HepG2 (cell line): ENCODE measurements around the gene HK2. TPM values are rescaled to one million over a fixed set of nuclear protein-coding genes. Genes with fewer than 3 reads are reported as not detected.

Experiments
- ATAC-seq: fragments of 200-7000 bp; cut with Tn5 transposase; 3 replicates; pipeline ENCODE4 v1.9.1; 2020; ENCODE audit warnings: mild to moderate bottlenecking, moderate library complexity
- BruUV-seq: library from RNA; stranded (reverse); fragments of 400-500 nt; replicated peaks from 2 replicates; lab custom pipeline; 2021; lab: Mats Ljungman, UMichigan
- CTCF ChIA-PET: fragments of 300-600 bp; formaldehyde crosslinking; extraction: SDS; loops from one replicate; lab custom pipeline; 2021; ENCODE audit warnings: low total read pairs, inconsistent platforms, low intra/inter-chr PET ratio; lab: Yijun Ruan, JAX
- POLR2A ChIA-PET: fragments of 350-600 bp; sonication (Branson Sonifier 250); formaldehyde crosslinking; loops from one replicate; lab custom pipeline; 2020; ENCODE audit warnings: antibody characterized with exemption, inconsistent platforms; lab: Yijun Ruan, JAX
- DNase-seq: peaks from one replicate; pipeline ENCODE4 v3.0.0-alpha.2; 2015; ENCODE audit warnings: low spot score
- FAIRE-seq: peaks from 3 replicates; lab custom pipeline; 2011; peaks lifted over from hg19 to GRCh38; lab: Jason Lieb, UNC
- H2AFZ ChIP-seq: one replicate; pipeline ENCODE4 v1.6.1; 2011; ENCODE audit warnings: low read length, inconsistent platforms
- H3K27ac ChIP-seq: fragments of 300-600 bp; 3 replicates; pipeline ENCODE4 v1.8.0; 2011; ENCODE audit warnings: mixed run types, mild to moderate bottlenecking, mixed read lengths, low read length, inconsistent platforms; ENCODE audit not compliant: insufficient read depth; ENCODE audit errors: extremely low read length
- H3K27me3 ChIP-seq, 2 experiments: fragments of 200-600 bp in 1 of 2; 2 replicates in 1 of 2; 3 replicates in 1 of 2; pipeline versions ENCODE4 v1.6.0 to v1.8.0; 2011; ENCODE audit warnings: low read length in 2 of 2, mild to moderate bottlenecking in 2 of 2, moderate library complexity in 2 of 2, inconsistent platforms in 1 of 2; ENCODE audit not compliant: insufficient read depth in 2 of 2, control insufficient read depth in 1 of 2
- H3K36me3 ChIP-seq, 2 experiments: fragments of 200-600 bp in 1 of 2; replicated peaks in 1 of 2; 2 replicates in 1 of 2; 3 replicates in 1 of 2; pipeline versions ENCODE4 v1.5.1 to v1.8.0; 2011; ENCODE audit warnings: low read length in 2 of 2, inconsistent platforms in 1 of 2; ENCODE audit not compliant: insufficient read depth in 2 of 2, control insufficient read depth in 1 of 2
- H3K4me1 ChIP-seq: 2 replicates; pipeline ENCODE4 v1.5.1; 2012; ENCODE audit warnings: low read length, inconsistent platforms; ENCODE audit not compliant: insufficient read depth
- H3K4me2 ChIP-seq: 2 replicates; pipeline ENCODE4 v1.6.0; 2011; ENCODE audit warnings: low read depth, low read length, inconsistent platforms
- H3K4me3 ChIP-seq, 3 experiments: fragments of 200-600 bp in 1 of 3; sonication (generic), shearing (Covaris generic) in 1 of 3; replicated peaks in 1 of 3; 2 replicates each; pipeline ENCODE4 v1.5.1; 2011 to 2016; ENCODE audit warnings: low read length in 3 of 3, inconsistent platforms in 2 of 3, low read depth in 2 of 3, mild to moderate bottlenecking in 2 of 3, control low read depth in 1 of 3, mixed read lengths in 1 of 3; ENCODE audit not compliant: insufficient read depth in 1 of 3
- H3K79me2 ChIP-seq: one replicate; pipeline ENCODE4 v1.6.1; 2011; ENCODE audit warnings: low read length, inconsistent platforms; ENCODE audit not compliant: insufficient read depth
- H3K9ac ChIP-seq: 2 replicates; pipeline ENCODE4 v1.6.0; 2011; ENCODE audit warnings: mild to moderate bottlenecking, low read depth, low read length, inconsistent platforms; ENCODE audit not compliant: insufficient read depth
- H3K9me3 ChIP-seq: 2 replicates; pipeline ENCODE4 v1.5.1; 2012; ENCODE audit warnings: mild to moderate bottlenecking, low read length
- H4K20me1 ChIP-seq: 2 replicates; pipeline ENCODE4 v1.6.0; 2011; ENCODE audit warnings: inconsistent platforms, mild to moderate bottlenecking, low read length, moderate library complexity; ENCODE audit not compliant: insufficient read depth
- ATF1 ChIP-seq: IDR thresholded peaks from 2 replicates; pipeline ENCODE4 v1.6.1; 2016; ENCODE audit warnings: mild to moderate bottlenecking, control low read depth
- CCDC6 ChIP-seq: sonication (generic); formaldehyde crosslinking; IDR thresholded peaks from 2 replicates; pipeline ENCODE4 v1.8.1; 2022; ENCODE audit warnings: mild to moderate bottlenecking, missing genetic modification reagents, moderate library complexity
- CTCF ChIP-seq: sonication (generic); formaldehyde crosslinking; IDR thresholded peaks from 2 replicates; pipeline ENCODE4 v1.5.0; 2020; ENCODE audit warnings: mild to moderate bottlenecking, missing genetic modification reagents, moderate library complexity
- GABPB1 ChIP-seq: IDR thresholded peaks from 2 replicates; pipeline ENCODE4 v1.6.1; 2016; ENCODE audit warnings: mild to moderate bottlenecking, missing genetic modification reagents, moderate library complexity, missing compliant biosample characterization
- KLF9 ChIP-seq: IDR thresholded peaks from 2 replicates; pipeline ENCODE4 v1.6.1; 2016; ENCODE audit warnings: low read depth
- NCOA1 ChIP-seq: sonication (generic); formaldehyde crosslinking; IDR thresholded peaks from 2 replicates; pipeline ENCODE4 v1.9.0; 2021; ENCODE audit warnings: missing genetic modification reagents
- PLRG1 ChIP-seq: fragments of 450-650 bp; conservative IDR thresholded peaks from 2 replicates; pipeline ENCODE4 v1.6.1; 2016
- RFXAP ChIP-seq: sonication (generic); formaldehyde crosslinking; IDR thresholded peaks from 2 replicates; pipeline ENCODE4 v1.4.0; 2020; ENCODE audit warnings: missing genetic modification reagents, borderline replicate concordance
- SALL1 ChIP-seq: sonication (generic); formaldehyde crosslinking; IDR thresholded peaks from 2 replicates; pipeline ENCODE4 v1.8.0; 2022; ENCODE audit warnings: mild to moderate bottlenecking, missing genetic modification reagents
- SIN3A ChIP-seq: IDR thresholded peaks from 2 replicates; pipeline ENCODE4 v1.6.1; 2011; ENCODE audit warnings: low read depth, mild to moderate bottlenecking, control low read depth, low read length, borderline replicate concordance
- SOX5 ChIP-seq: IDR thresholded peaks from 2 replicates; pipeline ENCODE4 v1.6.1; 2016; ENCODE audit warnings: borderline replicate concordance
- THYN1 ChIP-seq: sonication (generic); formaldehyde crosslinking; IDR thresholded peaks from 2 replicates; pipeline ENCODE4 v1.8.1; 2023; ENCODE audit warnings: low read depth, mild to moderate bottlenecking, moderate library complexity, missing genetic modification reagents, borderline replicate concordance
- ZNF10 ChIP-seq: sonication (generic); formaldehyde crosslinking; IDR thresholded peaks from 2 replicates; pipeline ENCODE4 v1.4.0; 2020; ENCODE audit warnings: mild to moderate bottlenecking, low read depth, missing genetic modification reagents, borderline replicate concordance
- ZNF264 ChIP-seq: sonication (generic); formaldehyde crosslinking; IDR thresholded peaks from 2 replicates; pipeline ENCODE4 v1.4.0; 2020; ENCODE audit warnings: missing genetic modification reagents
- ZNF660 ChIP-seq: sonication (generic); formaldehyde crosslinking; IDR thresholded peaks from 2 replicates; pipeline ENCODE4 v1.5.1; 2020; ENCODE audit warnings: mild to moderate bottlenecking, low read depth, missing genetic modification reagents, borderline replicate concordance
- ZSCAN22 ChIP-seq: sonication (generic); formaldehyde crosslinking; IDR thresholded peaks from 2 replicates; pipeline ENCODE4 v1.4.0; 2020; ENCODE audit warnings: mild to moderate bottlenecking, missing genetic modification reagents
- WGBS: methylation state at CpG from one replicate; pipeline ENCODE4 v1.1.6; 2017; ENCODE audit warnings: low lambda C conversion rate; 5-methylcytosine and 5-hydroxymethylcytosine counted together
- in situ Hi-C: cut with HindIII; loops from 2 replicates; pipeline ENCODE4 v1.10.0; 2017; ENCODE audit warnings: low pct_unique_long_range_greater_than_20kb; ENCODE audit not compliant: extremely low pct_ligation_motif_present
- intact Hi-C: fragments of 100-400 bp; cut with micrococcal nuclease; formaldehyde crosslinking; loops from one replicate; pipeline ENCODE4 v1.10.0; 2022; ENCODE audit not compliant: unreplicated experiment
- polyA plus RNA-seq, 8 experiments: library from polyadenylated mRNA; depleted of rRNA in 3 of 8; stranded (reverse) in 7 of 8; unstranded in 1 of 8; fragments of >200 nt; fragmentation: Illumina TruSeq in 4 of 8; extraction: Trizol in 4 of 8; gene quantifications; 2 replicates each; pipeline versions ENCODE4 v1.2.1 to v1.2.3, GENCODE V29; 2011 to 2016; ENCODE audit warnings: low read depth in 4 of 8, missing spikeins in 1 of 8, mixed read lengths in 1 of 8; ENCODE audit not compliant: insufficient read depth in 1 of 8
- total RNA-seq, 5 experiments: library from RNA; depleted of rRNA; stranded (reverse); fragments of >200 nt; fragmentation: Illumina TruSeq; extraction: Trizol; gene quantifications; 2 replicates each; pipeline ENCODE4 v1.2.3, GENCODE V29; 2016; ENCODE audit warnings: low read depth in 1 of 5
- TF ChIP-seq, protein P1 (sequence below): sonication (generic); formaldehyde crosslinking; conservative IDR thresholded peaks from 2 replicates; pipeline ENCODE4 v1.8.1; 2023; ENCODE audit warnings: missing genetic modification reagents

The HK2 gene
- total and polyA plus RNA-seq, 2 of the 13 experiments (the other 11 are each of a cell fraction or from before 2014, with no cell fraction given), result 13.2 to 101 TPM

DNA sequence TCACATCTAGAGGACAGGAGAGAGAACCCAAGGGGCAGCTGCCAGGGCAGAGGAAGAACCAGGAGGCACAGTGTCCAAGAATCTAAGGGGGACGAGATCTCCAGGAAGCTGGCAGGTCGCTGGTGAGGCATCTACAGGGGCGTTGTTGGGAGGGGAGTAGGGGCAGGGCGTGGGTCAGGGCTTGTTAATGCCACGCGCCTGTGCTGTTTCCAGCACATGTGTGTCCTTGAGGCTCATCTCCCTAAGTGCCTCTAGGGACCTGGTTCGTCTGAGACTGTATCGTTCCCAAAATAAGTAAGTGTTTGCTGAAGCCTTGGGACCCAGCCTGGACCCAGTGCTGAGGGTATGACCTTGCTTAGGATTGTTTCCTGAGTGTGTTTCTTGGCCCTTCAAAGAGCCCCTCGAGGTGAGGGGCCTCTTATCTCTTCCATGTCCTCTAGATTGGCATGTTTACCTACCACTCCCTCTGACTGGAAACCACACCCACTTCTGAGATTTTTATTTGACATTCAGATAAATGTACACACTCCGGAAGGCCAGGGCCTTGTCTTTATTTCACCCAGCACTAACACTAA is 22.2 kb downstream of the HK2 start (continued):
- TF ChIP-seq SOX5 (peak; percentile 83; the same call in 1 of the 2 replicates), ZNF660 (CRISPR knock-in tag) (no peak), CCDC6 (no peak), ZNF264 (CRISPR knock-in tag) (no peak), SALL1 (CRISPR knock-in tag) (peak; percentile 73), ZNF10 (no peak), ZSCAN22 (no peak), GABPB1 (CRISPR knock-in tag) (peak; percentile 39), NCOA1 (CRISPR knock-in tag) (no peak), SIN3A (peak; percentile 29; the same call in 1 of the 2 replicates), CTCF (CRISPR knock-in tag) (0 out of 2 replicates have a peak, but pooled peaks have one; percentile 10), PLRG1 (no peak), RFXAP (CRISPR knock-in tag) (0 out of 2 replicates have a peak, but pooled peaks have one; percentile 47)

GRCh38 chr2:74856599-74856998 is 22.7 kb downstream of the HK2 start:
- Histone ChIP-seq H3K27me3 (no peaks in the 10 kb centered on the region), H3K4me3 (no peak overlapping the region), H3K36me3 (peaks cover 40 to 94% of the 10 kb centered on the region in 2 experiments), H3K9ac (no peak overlapping the region), H3K79me2 (peaks cover 87% of the 10 kb centered on the region), H3K4me2 (peak overlapping the region; percentile 3; the same call in 1 of the 2 replicates), H3K9me3 (no peaks in the 10 kb centered on the region), H2AFZ (no peak overlapping the region), H4K20me1 (peaks cover 87% of the 10 kb centered on the region), H3K27ac (no peak overlapping the region), H3K4me1 (peaks cover 62% of the 10 kb centered on the region)
- FAIRE-seq (no peak), DNase-seq (no peak), ATAC-seq (0 out of 3 replicates have a peak, but pooled peaks have one; percentile 8)
- POLR2A ChIA-PET, result interaction anchor here (0.7 to 1.0 kb wide), 2 partner anchors 16 to 92 kb away, joined by 3 read pairs; no protein-coding TSS in a partner anchor
- in situ Hi-C loops, result no loop called here
- intact Hi-C loops, result loop anchor here (2.0 kb wide), 1 partner anchor 20 kb away; no protein-coding TSS in a partner anchor
- BruUV-seq, result no TSS peak
- CTCF ChIA-PET, result no interaction called here
- WGBS, result 91% methylated on average over 5 of the region's 5 CpGs
- TF ChIP-seq KLF9 (CRISPR knock-in tag) (0 out of 2 replicates have a peak, but pooled peaks have one; percentile 0), ATF1 (CRISPR knock-in tag) (peak; percentile 4; the same call in 1 of the 2 replicates), THYN1 (CRISPR knock-in tag) (no peak)
- TF ChIP-seq, protein P1, sequence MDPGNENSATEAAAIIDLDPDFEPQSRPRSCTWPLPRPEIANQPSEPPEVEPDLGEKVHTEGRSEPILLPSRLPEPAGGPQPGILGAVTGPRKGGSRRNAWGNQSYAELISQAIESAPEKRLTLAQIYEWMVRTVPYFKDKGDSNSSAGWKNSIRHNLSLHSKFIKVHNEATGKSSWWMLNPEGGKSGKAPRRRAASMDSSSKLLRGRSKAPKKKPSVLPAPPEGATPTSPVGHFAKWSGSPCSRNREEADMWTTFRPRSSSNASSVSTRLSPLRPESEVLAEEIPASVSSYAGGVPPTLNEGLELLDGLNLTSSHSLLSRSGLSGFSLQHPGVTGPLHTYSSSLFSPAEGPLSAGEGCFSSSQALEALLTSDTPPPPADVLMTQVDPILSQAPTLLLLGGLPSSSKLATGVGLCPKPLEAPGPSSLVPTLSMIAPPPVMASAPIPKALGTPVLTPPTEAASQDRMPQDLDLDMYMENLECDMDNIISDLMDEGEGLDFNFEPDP (CRISPR knock-in tag), result 0 out of 2 replicates have a peak, but pooled peaks have one; percentile 54
